ENCODE measurements around the gene MCTP1. TPM values are rescaled to one million over a fixed set of nuclear protein-coding genes. Genes with fewer than 3 reads are reported as not detected.

The MCTP1 gene
- total and polyA plus RNA-seq, 9 donors: 4.3 to 11.0 (median 7.3) TPM

- WGBS (ENCODE audit: insufficient coverage): no CpG with 5 or more reads among the region's 3 CpGs
Measured at GRCh38 chr5:95083606-95084005, 201.3 kb downstream of the MCTP1 start.

GRCh38 chr5:95081982-95082381 lies 202.9 kb downstream of the MCTP1 start:
- Histone ChIP-seq H3K4me1 (ENCODE audit: control insufficient read depth, insufficient read depth, low read length) (no peaks in the 10 kb centered on the region), H3K4me3 (ENCODE audit: low read length) (no peak overlapping the region), H3K27ac (ENCODE audit: low read length) (peak overlapping the region; percentile 79), H3K36me3 (ENCODE audit: control insufficient read depth, insufficient read depth, low read length) (no peaks in the 10 kb centered on the region), H3K27me3 (ENCODE audit: control insufficient read depth, insufficient read depth, low read length) (no peaks in the 10 kb centered on the region), H3K9me3 (replicated peaks; ENCODE audit: control insufficient read depth, low read depth, low read length) (no peaks in the 10 kb centered on the region)
- DNase-seq: no peak
- 43% methylated on average over 1 of the region's 3 CpGs for WGBS (ENCODE audit: insufficient coverage)

More at GRCh38 chr5:95083606-95084005, 201.3 kb downstream of the MCTP1 start:
- Histone ChIP-seq H3K9me3 (replicated peaks; ENCODE audit: control insufficient read depth, low read depth, low read length) (no peaks in the 10 kb centered on the region), H3K27ac (ENCODE audit: low read length) (no peak overlapping the region), H3K4me3 (ENCODE audit: low read length) (no peak overlapping the region), H3K27me3 (ENCODE audit: control insufficient read depth, insufficient read depth, low read length) (no peaks in the 10 kb centered on the region), H3K4me1 (ENCODE audit: control insufficient read depth, insufficient read depth, low read length) (no peaks in the 10 kb centered on the region), H3K36me3 (ENCODE audit: control insufficient read depth, insufficient read depth, low read length) (no peaks in the 10 kb centered on the region)
- DNase-seq: no peak

- Histone ChIP-seq H3K36me3 (ENCODE audit: control insufficient read depth, insufficient read depth, low read length) (no peaks in the 10 kb centered on the region), H3K9me3 (replicated peaks; ENCODE audit: control insufficient read depth, low read depth, low read length) (no peaks in the 10 kb centered on the region), H3K27me3 (ENCODE audit: control insufficient read depth, insufficient read depth, low read length) (no peaks in the 10 kb centered on the region), H3K4me3 (ENCODE audit: low read length) (peak overlapping the region; percentile 16), H3K27ac (ENCODE audit: low read length) (peak overlapping the region; percentile 79), H3K4me1 (ENCODE audit: control insufficient read depth, insufficient read depth, low read length) (no peaks in the 10 kb centered on the region)
- no CpG with 5 or more reads among the region's 5 CpGs for WGBS (ENCODE audit: insufficient coverage)
- DNase-seq: peak; percentile 80
Measured at GRCh38 chr5:95081500-95081960, 203.4 kb downstream of the MCTP1 start.

GRCh38 chr5:95080441-95080840 lies 204.5 kb downstream of the MCTP1 start:
- H3K4me3 ChIP-seq (ENCODE audit: low read length): peak overlapping the region; percentile 21
- H3K4me1 ChIP-seq (ENCODE audit: control insufficient read depth, insufficient read depth, low read length): no peaks in the 10 kb centered on the region
- no peak for DNase-seq
- H3K36me3 ChIP-seq (ENCODE audit: control insufficient read depth, insufficient read depth, low read length): no peaks in the 10 kb centered on the region
- no peak overlapping the region for H3K27ac ChIP-seq (ENCODE audit: low read length)
- no peaks in the 10 kb centered on the region for H3K27me3 ChIP-seq (ENCODE audit: control insufficient read depth, insufficient read depth, low read length)
- no peaks in the 10 kb centered on the region for H3K9me3 ChIP-seq (replicated peaks; ENCODE audit: control insufficient read depth, low read depth, low read length)
- WGBS (ENCODE audit: insufficient coverage): no CpG with 5 or more reads among the region's 4 CpGs

- peak overlapping the region; percentile 21 for H3K4me3 ChIP-seq (ENCODE audit: low read length)
- DNase-seq: no peak
- H3K27ac ChIP-seq (ENCODE audit: low read length): no peak overlapping the region
- H3K27me3 ChIP-seq (ENCODE audit: control insufficient read depth, insufficient read depth, low read length): no peaks in the 10 kb centered on the region
- H3K9me3 ChIP-seq (replicated peaks; ENCODE audit: control insufficient read depth, low read depth, low read length): no peaks in the 10 kb centered on the region
- no peaks in the 10 kb centered on the region for H3K4me1 ChIP-seq (ENCODE audit: control insufficient read depth, insufficient read depth, low read length)
- H3K36me3 ChIP-seq (ENCODE audit: control insufficient read depth, insufficient read depth, low read length): no peaks in the 10 kb centered on the region
Measured at GRCh38 chr5:95080030-95080429, 204.9 kb downstream of the MCTP1 start.

- no CpG with 5 or more reads among the region's 2 CpGs for WGBS (ENCODE audit: insufficient coverage)
- Histone ChIP-seq H3K4me1 (ENCODE audit: control insufficient read depth, insufficient read depth, low read length) (no peaks in the 10 kb centered on the region), H3K36me3 (ENCODE audit: control insufficient read depth, insufficient read depth, low read length) (no peaks in the 10 kb centered on the region), H3K4me3 (ENCODE audit: low read length) (no peak overlapping the region), H3K9me3 (replicated peaks; ENCODE audit: control insufficient read depth, low read depth, low read length) (no peaks in the 10 kb centered on the region), H3K27ac (ENCODE audit: low read length) (no peak overlapping the region), H3K27me3 (ENCODE audit: control insufficient read depth, insufficient read depth, low read length) (no peaks in the 10 kb centered on the region)
- DNase-seq: no peak
Measured at GRCh38 chr5:95078868-95079267, 206.0 kb downstream of the MCTP1 start.

GRCh38 chr5:95076395-95077185 lies 208.3 kb downstream of the MCTP1 start:
- Histone ChIP-seq H3K27me3 (ENCODE audit: control insufficient read depth, insufficient read depth, low read length) (no peaks in the 10 kb centered on the region), H3K4me1 (ENCODE audit: control insufficient read depth, insufficient read depth, low read length) (no peaks in the 10 kb centered on the region), H3K36me3 (ENCODE audit: control insufficient read depth, insufficient read depth, low read length) (no peaks in the 10 kb centered on the region), H3K4me3 (ENCODE audit: low read length) (no peak overlapping the region), H3K27ac (ENCODE audit: low read length) (no peak overlapping the region), H3K9me3 (replicated peaks; ENCODE audit: control insufficient read depth, low read depth, low read length) (no peaks in the 10 kb centered on the region)
- peak; percentile 14 for DNase-seq
- 80% methylated on average over 2 of the region's 8 CpGs for WGBS (ENCODE audit: insufficient coverage)

- H3K4me1 ChIP-seq (ENCODE audit: control insufficient read depth, insufficient read depth, low read length): peaks cover 1% of the 10 kb centered on the region
- H3K27ac ChIP-seq (ENCODE audit: low read length): no peak overlapping the region
- H3K9me3 ChIP-seq (replicated peaks; ENCODE audit: control insufficient read depth, low read depth, low read length): no peaks in the 10 kb centered on the region
- H3K27me3 ChIP-seq (ENCODE audit: control insufficient read depth, insufficient read depth, low read length): no peaks in the 10 kb centered on the region
- no peak overlapping the region for H3K4me3 ChIP-seq (ENCODE audit: low read length)
- H3K36me3 ChIP-seq (ENCODE audit: control insufficient read depth, insufficient read depth, low read length): no peaks in the 10 kb centered on the region
- no CpG with 5 or more reads among the region's 1 CpG for WGBS (ENCODE audit: insufficient coverage)
- no peak for DNase-seq
Measured at GRCh38 chr5:95075111-95075510, 209.8 kb downstream of the MCTP1 start.

GRCh38 chr5:95072281-95072680 lies 212.6 kb downstream of the MCTP1 start:
- no peaks in the 10 kb centered on the region for H3K27me3 ChIP-seq (ENCODE audit: control insufficient read depth, insufficient read depth, low read length)
- peaks cover 3% of the 10 kb centered on the region for H3K4me1 ChIP-seq (ENCODE audit: control insufficient read depth, insufficient read depth, low read length)
- H3K9me3 ChIP-seq (replicated peaks; ENCODE audit: control insufficient read depth, low read depth, low read length): no peaks in the 10 kb centered on the region
- DNase-seq: no peak
- H3K27ac ChIP-seq (ENCODE audit: low read length): no peak overlapping the region
- no peak overlapping the region for H3K4me3 ChIP-seq (ENCODE audit: low read length)
- H3K36me3 ChIP-seq (ENCODE audit: control insufficient read depth, insufficient read depth, low read length): no peaks in the 10 kb centered on the region

GRCh38 chr5:95070866-95071265 lies 214.0 kb downstream of the MCTP1 start:
- 86% methylated on average over 3 of the region's 5 CpGs for WGBS (ENCODE audit: insufficient coverage)
- Histone ChIP-seq H3K27me3 (ENCODE audit: control insufficient read depth, insufficient read depth, low read length) (no peaks in the 10 kb centered on the region), H3K27ac (ENCODE audit: low read length) (no peak overlapping the region), H3K9me3 (replicated peaks; ENCODE audit: control insufficient read depth, low read depth, low read length) (no peaks in the 10 kb centered on the region), H3K4me1 (ENCODE audit: control insufficient read depth, insufficient read depth, low read length) (peaks cover 3% of the 10 kb centered on the region), H3K4me3 (ENCODE audit: low read length) (no peak overlapping the region), H3K36me3 (ENCODE audit: control insufficient read depth, insufficient read depth, low read length) (no peaks in the 10 kb centered on the region)
- no peak for DNase-seq

All from muscle of leg (tissue), 11 donors.